Upper lobe of right lung (tissue), 1 donor: Measurements from ENCODE around the gene OARD1. TPM values are rescaled to one million over a fixed set of nuclear protein-coding genes. Genes with fewer than 3 reads are reported as not detected.

Experiments
- ATAC-seq: fragments of 200-7000 bp; cut with Tn5 transposase; one replicate; pipeline ENCODE4 v1.9.1; 2020; ENCODE audit warnings: mild to moderate bottlenecking, moderate library complexity
- DNase-seq: peaks from one replicate; pipeline ENCODE4 v3.0.0-alpha.2; 2020
- H3K27ac ChIP-seq: fragments of 200-600 bp; one replicate; pipeline ENCODE4 v1.8.0; 2022
- H3K27me3 ChIP-seq: fragments of 200-600 bp; one replicate; pipeline ENCODE4 v1.8.0; 2022; ENCODE audit warnings: mild to moderate bottlenecking
- H3K36me3 ChIP-seq: fragments of 200-600 bp; one replicate; pipeline ENCODE4 v1.8.0; 2022
- H3K4me1 ChIP-seq: fragments of 200-600 bp; one replicate; pipeline ENCODE4 v1.8.0; 2022
- H3K4me3 ChIP-seq: fragments of 200-600 bp; one replicate; pipeline ENCODE4 v1.8.0; 2022; ENCODE audit warnings: mild to moderate bottlenecking
- H3K9me3 ChIP-seq: fragments of 200-600 bp; one replicate; pipeline ENCODE4 v1.8.0; 2022
- intact Hi-C: fragments of 100-400 bp; cut with DNase I; formaldehyde crosslinking; loops from one replicate; pipeline ENCODE4 v1.11.0; 2022
- total RNA-seq: library from RNA; stranded (reverse); fragmentation: NEBNext Ultra II Directional; extraction: Animal tissue kit (Norgen Biotek cat#: 25700); gene quantifications from one replicate; pipeline ENCODE4 v1.2.1, GENCODE V29; 2021
- TF ChIP-seq, protein P1 (sequence below): fragments of 200-600 bp; IDR thresholded peaks from one replicate; pipeline ENCODE4 v1.8.0; 2022; ENCODE audit warnings: antibody characterized with exemption
- donor health status: DM: no; HTN: yes; CAD: no; lungs with severe emphysema.

Gene OARD1
- total RNA-seq, 1 donor from 2014 or later: 22.1 TPM

- intact Hi-C loops: no loop called here
- Histone ChIP-seq H3K27ac (no peak overlapping the region), H3K4me1 (peaks cover 2% of the 10 kb centered on the region), H3K9me3 (no peaks in the 10 kb centered on the region), H3K4me3 (no peak overlapping the region), H3K36me3 (peaks cover 47% of the 10 kb centered on the region), H3K27me3 (no peaks in the 10 kb centered on the region)
- ATAC-seq (no peak), DNase-seq (no peak)
- TF ChIP-seq, protein P1, sequence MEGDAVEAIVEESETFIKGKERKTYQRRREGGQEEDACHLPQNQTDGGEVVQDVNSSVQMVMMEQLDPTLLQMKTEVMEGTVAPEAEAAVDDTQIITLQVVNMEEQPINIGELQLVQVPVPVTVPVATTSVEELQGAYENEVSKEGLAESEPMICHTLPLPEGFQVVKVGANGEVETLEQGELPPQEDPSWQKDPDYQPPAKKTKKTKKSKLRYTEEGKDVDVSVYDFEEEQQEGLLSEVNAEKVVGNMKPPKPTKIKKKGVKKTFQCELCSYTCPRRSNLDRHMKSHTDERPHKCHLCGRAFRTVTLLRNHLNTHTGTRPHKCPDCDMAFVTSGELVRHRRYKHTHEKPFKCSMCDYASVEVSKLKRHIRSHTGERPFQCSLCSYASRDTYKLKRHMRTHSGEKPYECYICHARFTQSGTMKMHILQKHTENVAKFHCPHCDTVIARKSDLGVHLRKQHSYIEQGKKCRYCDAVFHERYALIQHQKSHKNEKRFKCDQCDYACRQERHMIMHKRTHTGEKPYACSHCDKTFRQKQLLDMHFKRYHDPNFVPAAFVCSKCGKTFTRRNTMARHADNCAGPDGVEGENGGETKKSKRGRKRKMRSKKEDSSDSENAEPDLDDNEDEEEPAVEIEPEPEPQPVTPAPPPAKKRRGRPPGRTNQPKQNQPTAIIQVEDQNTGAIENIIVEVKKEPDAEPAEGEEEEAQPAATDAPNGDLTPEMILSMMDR: no peak
Observed at GRCh38 chr6:41065550-41066026, 6.6 kb downstream of the OARD1 start.

DNA sequence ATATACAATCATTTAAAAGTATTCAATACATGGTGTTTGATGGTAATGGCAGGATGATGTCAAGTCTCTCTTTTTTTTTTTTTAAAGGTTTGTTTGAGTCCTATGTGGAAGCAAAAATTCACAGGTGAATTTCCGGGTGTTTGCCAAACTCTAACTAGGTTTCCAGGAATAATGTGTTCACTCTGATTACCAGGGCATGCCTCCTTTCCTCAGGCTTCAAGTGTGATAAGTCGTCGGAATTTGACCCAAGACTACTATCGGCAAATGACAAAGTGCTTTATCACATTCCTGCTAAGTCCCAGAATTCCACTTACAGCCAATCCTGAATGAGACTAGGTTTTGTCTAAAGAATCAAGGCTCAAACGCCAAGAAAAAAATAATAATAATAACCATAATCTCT is 7.3 kb downstream of the OARD1 start:
- H3K4me1 ChIP-seq: no peaks in the 10 kb centered on the region
- no peak overlapping the region for H3K4me3 ChIP-seq
- intact Hi-C loops: no loop called here
- no peaks in the 10 kb centered on the region for H3K9me3 ChIP-seq
- H3K27me3 ChIP-seq: no peaks in the 10 kb centered on the region
- DNase-seq (no peak), ATAC-seq (no peak)
- H3K27ac ChIP-seq: no peak overlapping the region
- H3K36me3 ChIP-seq: peaks cover 47% of the 10 kb centered on the region
- TF ChIP-seq, protein P1: no peak

GRCh38 chr6:41063884-41064285 is 8.3 kb downstream of the OARD1 start:
- intact Hi-C loops: no loop called here
- H3K4me1 ChIP-seq: no peaks in the 10 kb centered on the region
- TF ChIP-seq, protein P1: no peak
- no peak overlapping the region for H3K4me3 ChIP-seq
- ATAC-seq: no peak
- no peaks in the 10 kb centered on the region for H3K9me3 ChIP-seq
- H3K27me3 ChIP-seq: no peaks in the 10 kb centered on the region
- peaks cover 38% of the 10 kb centered on the region for H3K36me3 ChIP-seq
- no peak overlapping the region for H3K27ac ChIP-seq
- DNase-seq: no peak

- intact Hi-C loops: no loop called here
- H3K4me3 ChIP-seq: no peak overlapping the region
Observed at GRCh38 chr6:41062056-41062455, 10.1 kb downstream of the OARD1 start.

GRCh38 chr6:41061196-41061726 is 10.9 kb downstream of the OARD1 start:
- TF ChIP-seq, protein P1: no peak
- DNase-seq (no peak), ATAC-seq (peak; percentile 69)
- Histone ChIP-seq H3K4me3 (no peak overlapping the region), H3K9me3 (no peaks in the 10 kb centered on the region), H3K27me3 (no peaks in the 10 kb centered on the region), H3K36me3 (peaks cover 18% of the 10 kb centered on the region), H3K27ac (no peak overlapping the region), H3K4me1 (no peaks in the 10 kb centered on the region)
- intact Hi-C loops: no loop called here

More at GRCh38 chr6:41062056-41062455, 10.1 kb downstream of the OARD1 start:
- TF ChIP-seq, protein P1: no peak
- H3K27me3 ChIP-seq: no peaks in the 10 kb centered on the region
- DNase-seq: no peak
- H3K4me1 ChIP-seq: no peaks in the 10 kb centered on the region
- H3K27ac ChIP-seq: no peak overlapping the region
- ATAC-seq: no peak
- peaks cover 20% of the 10 kb centered on the region for H3K36me3 ChIP-seq
- H3K9me3 ChIP-seq: no peaks in the 10 kb centered on the region

DNA sequence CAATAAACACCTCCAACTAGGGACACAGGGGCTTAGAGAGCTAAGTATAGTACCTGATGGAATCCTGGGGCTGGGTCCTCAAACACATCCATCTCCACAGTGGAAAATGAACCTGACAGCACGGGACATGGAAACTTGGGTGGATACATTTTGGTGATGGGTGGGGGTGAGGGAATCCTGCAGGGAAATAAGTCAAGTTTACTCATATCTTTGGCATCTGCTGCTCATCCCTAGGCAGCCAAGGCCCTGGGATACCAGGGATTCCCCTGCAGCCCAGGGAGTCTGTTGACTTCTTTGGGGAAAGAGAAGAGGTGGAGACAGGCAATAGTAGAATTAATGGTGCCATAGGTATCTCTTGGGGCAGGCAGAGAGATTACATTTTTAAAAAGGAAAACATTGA is 12.6 kb downstream of the OARD1 start:
- H3K36me3 ChIP-seq: peaks cover 12% of the 10 kb centered on the region
- no peak for ATAC-seq
- no peak for DNase-seq
- H3K9me3 ChIP-seq: no peaks in the 10 kb centered on the region
- TF ChIP-seq, protein P1: no peak
- no peak overlapping the region for H3K27ac ChIP-seq
- H3K27me3 ChIP-seq: no peaks in the 10 kb centered on the region
- intact Hi-C loops: no loop called here
- H3K4me1 ChIP-seq: no peaks in the 10 kb centered on the region
- H3K4me3 ChIP-seq: no peak overlapping the region
